ENCODE measurements around the gene MYO18A. TPM values are rescaled to one million over a fixed set of nuclear protein-coding genes. Genes with fewer than 3 reads are reported as not detected.

The MYO18A gene
- polyA plus RNA-seq, 1 donor, result 292 TPM

GRCh38 chr17:29032013-29032856, 148.0 kb downstream of the MYO18A start:
- DNase-seq (ENCODE audit: low read depth), result no peak

GRCh38 chr17:29031488-29031887, 148.7 kb downstream of the MYO18A start:
- DNase-seq (ENCODE audit: low read depth), result no peak

- DNase-seq (ENCODE audit: low read depth), result no peak
These were observed 155.8 kb downstream of the MYO18A start for GRCh38 chr17:29024316-29024952.

GRCh38 chr17:29022074-29022473, 158.1 kb downstream of the MYO18A start:
- no peak for DNase-seq (ENCODE audit: low read depth)

DNA sequence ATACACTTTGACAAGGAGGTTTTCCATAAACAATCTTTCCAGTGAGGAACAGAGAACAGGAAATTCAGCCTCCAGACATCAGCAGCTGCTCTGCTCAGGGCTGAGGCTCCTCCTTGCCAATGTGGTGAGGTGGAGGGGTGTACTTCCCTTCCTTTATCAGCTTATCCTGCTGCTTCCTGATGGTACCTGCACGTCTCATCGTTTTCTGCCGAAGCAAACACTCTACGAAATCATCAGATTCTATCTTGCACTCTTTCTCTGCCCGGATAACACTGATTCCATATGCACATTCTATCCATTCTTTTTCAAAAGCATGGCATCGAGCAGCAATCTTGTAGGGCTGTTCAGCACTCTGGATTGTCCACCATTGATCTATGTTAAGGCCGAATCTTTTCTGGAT, 159.0 kb downstream of the MYO18A start:
- no peak for DNase-seq (ENCODE audit: low read depth)

Other genes starting within 250 kb of the MYO18A start
- 27.9 TPM for gene PHF12, start 228.9 kb downstream of the MYO18A start, polyA plus RNA-seq (ENCODE audit: insufficient read length)
- gene SEZ6, start 174.4 kb downstream of the MYO18A start, polyA plus RNA-seq (ENCODE audit: insufficient read length), result 0.34 TPM
- 1.9 TPM for gene PIPOX, start 137.3 kb downstream of the MYO18A start, polyA plus RNA-seq (ENCODE audit: insufficient read length)
- not detected for gene CRYBA1, start 66.5 kb upstream of the MYO18A start, polyA plus RNA-seq (ENCODE audit: insufficient read length)
- 31.3 TPM for gene NUFIP2, start 113.8 kb upstream of the MYO18A start, polyA plus RNA-seq (ENCODE audit: insufficient read length)
- gene TAOK1, start 210.0 kb upstream of the MYO18A start, polyA plus RNA-seq (ENCODE audit: insufficient read length), result 32.3 TPM

All from forelimb muscle (tissue), 1 donor.